Fibroblast of peridontal ligament (primary cell): ENCODE data around the gene CACNG6.

ENCODE experiments used
- DNase-seq: peaks from one replicate; pipeline ENCODE4 v3.0.0-alpha.2; 2010; ENCODE audit errors: extremely low read depth

CACNG6 gene

GRCh38 chr19:54002495-54003315, 11.3 kb downstream of the CACNG6 start:
- no peak for DNase-seq

- no peak for DNase-seq
Observed at GRCh38 chr19:54009440-54009839, 18.0 kb downstream of the CACNG6 start.

- DNase-seq = no peak
Observed at GRCh38 chr19:54010474-54010873, 19.0 kb downstream of the CACNG6 start.

- DNase-seq = no peak
Observed at GRCh38 chr19:54011507-54012211, 20.2 kb downstream of the CACNG6 start.

GRCh38 chr19:54013866-54014265, 22.4 kb downstream of the CACNG6 start:
- DNase-seq = no peak

GRCh38 chr19:54014920-54015560, 23.6 kb downstream of the CACNG6 start:
- no peak for DNase-seq

GRCh38 chr19:54017261-54017660, 25.8 kb downstream of the CACNG6 start:
- peak; percentile 11 for DNase-seq

- no peak for DNase-seq
Observed at GRCh38 chr19:54021363-54021762, 29.9 kb downstream of the CACNG6 start.

- no peak for DNase-seq
Observed at GRCh38 chr19:54021932-54022331, 30.5 kb downstream of the CACNG6 start.

GRCh38 chr19:54023191-54023590, 31.8 kb downstream of the CACNG6 start:
- DNase-seq = peak; percentile 4

GRCh38 chr19:54024660-54025059, 33.2 kb downstream of the CACNG6 start:
- no peak for DNase-seq

- DNase-seq = no peak
Observed at GRCh38 chr19:54026656-54027055, 35.2 kb downstream of the CACNG6 start.

- no peak for DNase-seq
Observed at GRCh38 chr19:54029301-54029700, 37.9 kb downstream of the CACNG6 start.

- peak; percentile 71 for DNase-seq
Observed at GRCh38 chr19:54029930-54030490, 38.6 kb downstream of the CACNG6 start.

- peak; percentile 49 for DNase-seq
Observed at GRCh38 chr19:54030895-54031586, 39.6 kb downstream of the CACNG6 start.

- DNase-seq = peak; percentile 94
Observed at GRCh38 chr19:54035215-54036178, 44.1 kb downstream of the CACNG6 start.

- DNase-seq = peak; percentile 5
Observed at GRCh38 chr19:54036542-54036941, 45.1 kb downstream of the CACNG6 start.

- DNase-seq = no peak
Observed at GRCh38 chr19:54040003-54040402, 48.6 kb downstream of the CACNG6 start.

GRCh38 chr19:54041969-54042606, 50.7 kb downstream of the CACNG6 start:
- no peak for DNase-seq

- DNase-seq = no peak
Observed at GRCh38 chr19:54042989-54043388, 51.6 kb downstream of the CACNG6 start.
